ENCODE results near the gene SUSD6. TPM values are rescaled to one million over a fixed set of nuclear protein-coding genes. Genes with fewer than 3 reads are reported as not detected.
"Not testable (repeated sequence)": the region's sequence is repeated elsewhere in the genome, so short reads cannot be mapped to it uniquely, and the experiment has no call there.

SUSD6 gene
- total RNA-seq, 4 donors from 2014 or later, result 8.8 to 35.1 (median 17.6) TPM

- no peaks in the 10 kb centered on the region for H3K9me3 ChIP-seq
- H3K27me3 ChIP-seq, result no peaks in the 10 kb centered on the region
- no peak overlapping the region for H3K4me3 ChIP-seq
- no peaks in the 10 kb centered on the region for H3K36me3 ChIP-seq
- peak overlapping the region; percentile 14 to 54 for H3K27ac ChIP-seq
- DNase-seq, result no peak
- TF ChIP-seq POLR2A (IDR thresholded peaks at IDR 0.05), result no peak
- TF ChIP-seq CTCF (IDR thresholded peaks at IDR 0.05), result no peak
- H3K4me1 ChIP-seq, result peaks cover 0 to 4% of the 10 kb centered on the region in 2 donors
- intact Hi-C loops (cut with DNase I; ENCODE audit: low total_unique reads), result no loop called here
These were observed 84.2 kb downstream of the SUSD6 start for GRCh38 chr14:69695322-69696203.

GRCh38 chr14:69696204-69696527, 84.8 kb downstream of the SUSD6 start:
- intact Hi-C loops (cut with DNase I; ENCODE audit: low total_unique reads), result no loop called here

GRCh38 chr14:69696633-69697557, 85.5 kb downstream of the SUSD6 start:
- Histone ChIP-seq H3K4me1 (peaks cover 0 to 4% of the 10 kb centered on the region in 2 donors), H3K27ac (peak overlapping the region in 1 of 2 donors; percentile 26), H3K4me3 (no peak overlapping the region), H3K27me3 (no peaks in the 10 kb centered on the region), H3K36me3 (no peaks in the 10 kb centered on the region), H3K9me3 (no peaks in the 10 kb centered on the region)
- intact Hi-C loops (cut with DNase I; ENCODE audit: low total_unique reads), result no loop called here
- DNase-seq, result no peak
- TF ChIP-seq CTCF (IDR thresholded peaks at IDR 0.05), result no peak
- TF ChIP-seq POLR2A (IDR thresholded peaks at IDR 0.05), result no peak

More at GRCh38 chr14:69696204-69696527, 84.8 kb downstream of the SUSD6 start:
- Histone ChIP-seq H3K27ac (peak overlapping the region in 1 of 2 donors; percentile 14), H3K4me1 (peaks cover 0 to 4% of the 10 kb centered on the region in 2 donors), H3K4me3 (no peak overlapping the region), H3K27me3 (no peaks in the 10 kb centered on the region), H3K9me3 (no peaks in the 10 kb centered on the region), H3K36me3 (no peaks in the 10 kb centered on the region)
- DNase-seq, result no peak
- TF ChIP-seq POLR2A (IDR thresholded peaks at IDR 0.05) (no peak), CTCF (IDR thresholded peaks at IDR 0.05) (no peak)

- Histone ChIP-seq H3K27me3 (no peaks in the 10 kb centered on the region), H3K9me3 (no peaks in the 10 kb centered on the region), H3K4me1 (no peaks in the 10 kb centered on the region), H3K4me3 (no peak overlapping the region), H3K27ac (no peak overlapping the region), H3K36me3 (no peaks in the 10 kb centered on the region)
- TF ChIP-seq POLR2A (IDR thresholded peaks at IDR 0.05) (no peak), CTCF (IDR thresholded peaks at IDR 0.05) (no peak)
- no peak for DNase-seq
- intact Hi-C loops (cut with DNase I; ENCODE audit: low total_unique reads), result no loop called here
These were observed 87.2 kb downstream of the SUSD6 start for GRCh38 chr14:69698572-69698971.

GRCh38 chr14:69699243-69699642, 87.8 kb downstream of the SUSD6 start:
- H3K27me3 ChIP-seq; DNase-seq; intact Hi-C loops (cut with DNase I; ENCODE audit: low total_unique reads); H3K27ac ChIP-seq; H3K9me3 ChIP-seq; H3K36me3 ChIP-seq; H3K4me3 ChIP-seq; H3K4me1 ChIP-seq: not testable (repeated sequence)
